Gastroesophageal sphincter (tissue), 3 donors: ENCODE results near the gene ICAM5.

ENCODE experiments used
- POLR2A ChIP-seq, 2 donors: fragments of 450-650 bp; IDR thresholded peaks; one replicate each; pipeline ENCODE4 v1.6.1; 2017; ENCODE audit warnings: antibody characterized with exemption in 2 of 2, mild to moderate bottlenecking in 2 of 2, moderate library complexity in 1 of 2
- POLR2AphosphoS5 ChIP-seq: sonication (generic); formaldehyde crosslinking; IDR thresholded peaks from one replicate; pipeline ENCODE4 v1.6.1; 2017; ENCODE audit warnings: antibody characterized with exemption
- TF ChIP-seq, protein P1 (sequence below), 4 experiments: fragments of 200-600 bp in 2 of 4; fragments of 450-650 bp in 2 of 4; sonication (generic) in 1 of 4; IDR thresholded peaks; one replicate each; pipeline ENCODE4 v1.5.1; 2017 to 2019; ENCODE audit warnings: antibody characterized with exemption in 4 of 4, mild to moderate bottlenecking in 2 of 4, moderate library complexity in 2 of 4

DNA sequence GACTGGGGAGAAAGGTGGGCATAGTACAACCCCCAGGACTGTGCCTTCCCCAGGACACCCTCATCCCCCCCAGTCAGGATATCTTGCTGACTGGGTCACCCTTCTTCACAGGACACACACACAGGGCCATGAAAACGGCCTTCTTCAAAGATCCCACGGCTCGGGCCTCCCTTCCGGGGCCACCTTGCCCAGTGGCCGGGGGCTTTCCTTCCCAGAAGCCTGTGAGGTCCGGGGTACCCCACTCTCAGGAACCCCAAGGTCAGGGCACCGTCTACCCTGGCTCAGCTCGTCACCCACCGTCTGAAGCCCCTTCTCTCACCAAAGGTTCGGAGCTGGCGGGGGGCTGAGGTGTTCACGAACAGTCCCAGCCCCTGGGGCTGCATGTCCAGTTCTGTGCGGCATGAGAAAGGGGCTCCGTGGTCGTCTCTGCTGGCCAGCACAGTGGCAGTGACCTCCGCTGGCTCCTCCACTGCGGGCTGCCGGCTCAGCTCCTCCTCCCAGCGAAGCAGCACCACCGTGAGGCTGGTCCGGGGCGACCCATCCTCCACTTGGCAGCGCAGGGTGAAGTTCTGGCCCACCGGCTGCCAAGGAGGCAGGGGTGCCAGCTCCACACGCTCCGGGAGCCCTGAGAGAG is 45.7 kb downstream of the ICAM5 start:
- TF ChIP-seq, protein P1, sequence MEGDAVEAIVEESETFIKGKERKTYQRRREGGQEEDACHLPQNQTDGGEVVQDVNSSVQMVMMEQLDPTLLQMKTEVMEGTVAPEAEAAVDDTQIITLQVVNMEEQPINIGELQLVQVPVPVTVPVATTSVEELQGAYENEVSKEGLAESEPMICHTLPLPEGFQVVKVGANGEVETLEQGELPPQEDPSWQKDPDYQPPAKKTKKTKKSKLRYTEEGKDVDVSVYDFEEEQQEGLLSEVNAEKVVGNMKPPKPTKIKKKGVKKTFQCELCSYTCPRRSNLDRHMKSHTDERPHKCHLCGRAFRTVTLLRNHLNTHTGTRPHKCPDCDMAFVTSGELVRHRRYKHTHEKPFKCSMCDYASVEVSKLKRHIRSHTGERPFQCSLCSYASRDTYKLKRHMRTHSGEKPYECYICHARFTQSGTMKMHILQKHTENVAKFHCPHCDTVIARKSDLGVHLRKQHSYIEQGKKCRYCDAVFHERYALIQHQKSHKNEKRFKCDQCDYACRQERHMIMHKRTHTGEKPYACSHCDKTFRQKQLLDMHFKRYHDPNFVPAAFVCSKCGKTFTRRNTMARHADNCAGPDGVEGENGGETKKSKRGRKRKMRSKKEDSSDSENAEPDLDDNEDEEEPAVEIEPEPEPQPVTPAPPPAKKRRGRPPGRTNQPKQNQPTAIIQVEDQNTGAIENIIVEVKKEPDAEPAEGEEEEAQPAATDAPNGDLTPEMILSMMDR (IDR thresholded peaks at IDR 0.05): no peak
- TF ChIP-seq POLR2AphosphoS5: no peak
- TF ChIP-seq POLR2A (IDR thresholded peaks at IDR 0.05): no peak
